HEK293 (cell line): ENCODE results near the gene GNG14.

ENCODE experiments used
- SALL2 ChIP-seq: fragments of 450-650 bp; formaldehyde crosslinking; IDR thresholded peaks from 2 replicates; pipeline ENCODE4 v1.5.0; 2017; ENCODE audit warnings: missing biosample characterization, mild to moderate bottlenecking, missing genetic modification characterization, borderline replicate concordance
- YY1 ChIP-seq: fragments of 450-650 bp; formaldehyde crosslinking; IDR thresholded peaks from 2 replicates; pipeline ENCODE4 v1.5.1; 2018; ENCODE audit warnings: missing biosample characterization, missing genetic modification characterization
- ZNF660 ChIP-seq: fragments of 450-650 bp; IDR thresholded peaks from 2 replicates; pipeline ENCODE4 v1.5.1; 2018; ENCODE audit warnings: missing biosample characterization, mild to moderate bottlenecking, missing genetic modification characterization
- ZSCAN30 ChIP-seq: fragments of 450-650 bp; IDR thresholded peaks from 2 replicates; pipeline ENCODE4 v1.5.1; 2018; ENCODE audit warnings: missing biosample characterization, mild to moderate bottlenecking, missing genetic modification characterization, moderate library complexity
- TF ChIP-seq, protein P1 (sequence below): fragments of 450-650 bp; formaldehyde crosslinking; IDR thresholded peaks from 2 replicates; pipeline ENCODE4 v1.5.1; 2016; ENCODE audit warnings: missing biosample characterization, missing genetic modification characterization, low read depth
- TF ChIP-seq, protein P2 (sequence below): fragments of 450-650 bp; formaldehyde crosslinking; IDR thresholded peaks from 2 replicates; pipeline ENCODE4 v1.5.1; 2016; ENCODE audit warnings: missing biosample characterization, missing genetic modification characterization
- TF ChIP-seq, protein P3 (sequence below): fragments of 450-650 bp; formaldehyde crosslinking; IDR thresholded peaks from 2 replicates; pipeline ENCODE4 v1.5.1; 2016; ENCODE audit warnings: missing biosample characterization, missing genetic modification characterization, low read depth

DNA sequence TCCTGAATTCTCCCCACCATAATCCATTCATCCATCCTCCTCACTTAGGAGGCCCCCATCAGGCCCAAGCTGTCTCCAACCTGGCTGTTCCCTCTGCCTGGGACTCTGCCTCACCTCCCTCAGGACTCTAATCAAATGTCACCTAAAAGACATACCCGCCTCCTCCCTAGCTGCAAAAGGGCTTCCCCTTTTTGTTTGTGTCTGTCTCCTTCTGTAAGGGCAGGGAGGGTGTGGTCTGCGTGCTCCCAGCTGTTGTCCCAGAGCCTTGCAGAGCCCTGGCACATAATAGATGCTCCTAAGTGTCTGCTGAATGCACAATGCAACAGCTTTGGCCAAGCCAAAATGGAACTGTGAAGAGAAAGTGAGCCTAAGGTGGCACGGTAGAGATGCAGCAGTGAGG is 42.3 kb downstream of the GNG14 start:
- TF ChIP-seq, protein P1, sequence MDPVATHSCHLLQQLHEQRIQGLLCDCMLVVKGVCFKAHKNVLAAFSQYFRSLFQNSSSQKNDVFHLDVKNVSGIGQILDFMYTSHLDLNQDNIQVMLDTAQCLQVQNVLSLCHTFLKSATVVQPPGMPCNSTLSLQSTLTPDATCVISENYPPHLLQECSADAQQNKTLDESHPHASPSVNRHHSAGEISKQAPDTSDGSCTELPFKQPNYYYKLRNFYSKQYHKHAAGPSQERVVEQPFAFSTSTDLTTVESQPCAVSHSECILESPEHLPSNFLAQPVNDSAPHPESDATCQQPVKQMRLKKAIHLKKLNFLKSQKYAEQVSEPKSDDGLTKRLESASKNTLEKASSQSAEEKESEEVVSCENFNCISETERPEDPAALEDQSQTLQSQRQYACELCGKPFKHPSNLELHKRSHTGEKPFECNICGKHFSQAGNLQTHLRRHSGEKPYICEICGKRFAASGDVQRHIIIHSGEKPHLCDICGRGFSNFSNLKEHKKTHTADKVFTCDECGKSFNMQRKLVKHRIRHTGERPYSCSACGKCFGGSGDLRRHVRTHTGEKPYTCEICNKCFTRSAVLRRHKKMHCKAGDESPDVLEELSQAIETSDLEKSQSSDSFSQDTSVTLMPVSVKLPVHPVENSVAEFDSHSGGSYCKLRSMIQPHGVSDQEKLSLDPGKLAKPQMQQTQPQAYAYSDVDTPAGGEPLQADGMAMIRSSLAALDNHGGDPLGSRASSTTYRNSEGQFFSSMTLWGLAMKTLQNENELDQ (tag by site-specific recombination), result no peak
- TF ChIP-seq, protein P2, sequence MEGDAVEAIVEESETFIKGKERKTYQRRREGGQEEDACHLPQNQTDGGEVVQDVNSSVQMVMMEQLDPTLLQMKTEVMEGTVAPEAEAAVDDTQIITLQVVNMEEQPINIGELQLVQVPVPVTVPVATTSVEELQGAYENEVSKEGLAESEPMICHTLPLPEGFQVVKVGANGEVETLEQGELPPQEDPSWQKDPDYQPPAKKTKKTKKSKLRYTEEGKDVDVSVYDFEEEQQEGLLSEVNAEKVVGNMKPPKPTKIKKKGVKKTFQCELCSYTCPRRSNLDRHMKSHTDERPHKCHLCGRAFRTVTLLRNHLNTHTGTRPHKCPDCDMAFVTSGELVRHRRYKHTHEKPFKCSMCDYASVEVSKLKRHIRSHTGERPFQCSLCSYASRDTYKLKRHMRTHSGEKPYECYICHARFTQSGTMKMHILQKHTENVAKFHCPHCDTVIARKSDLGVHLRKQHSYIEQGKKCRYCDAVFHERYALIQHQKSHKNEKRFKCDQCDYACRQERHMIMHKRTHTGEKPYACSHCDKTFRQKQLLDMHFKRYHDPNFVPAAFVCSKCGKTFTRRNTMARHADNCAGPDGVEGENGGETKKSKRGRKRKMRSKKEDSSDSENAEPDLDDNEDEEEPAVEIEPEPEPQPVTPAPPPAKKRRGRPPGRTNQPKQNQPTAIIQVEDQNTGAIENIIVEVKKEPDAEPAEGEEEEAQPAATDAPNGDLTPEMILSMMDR, result no peak
- TF ChIP-seq ZNF660 (tag by site-specific recombination), result no peak
- no peak for TF ChIP-seq ZSCAN30 (tag by site-specific recombination)
- TF ChIP-seq, protein P3, sequence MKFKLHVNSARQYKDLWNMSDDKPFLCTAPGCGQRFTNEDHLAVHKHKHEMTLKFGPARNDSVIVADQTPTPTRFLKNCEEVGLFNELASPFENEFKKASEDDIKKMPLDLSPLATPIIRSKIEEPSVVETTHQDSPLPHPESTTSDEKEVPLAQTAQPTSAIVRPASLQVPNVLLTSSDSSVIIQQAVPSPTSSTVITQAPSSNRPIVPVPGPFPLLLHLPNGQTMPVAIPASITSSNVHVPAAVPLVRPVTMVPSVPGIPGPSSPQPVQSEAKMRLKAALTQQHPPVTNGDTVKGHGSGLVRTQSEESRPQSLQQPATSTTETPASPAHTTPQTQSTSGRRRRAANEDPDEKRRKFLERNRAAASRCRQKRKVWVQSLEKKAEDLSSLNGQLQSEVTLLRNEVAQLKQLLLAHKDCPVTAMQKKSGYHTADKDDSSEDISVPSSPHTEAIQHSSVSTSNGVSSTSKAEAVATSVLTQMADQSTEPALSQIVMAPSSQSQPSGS (tag by site-specific recombination), result no peak
- no peak for TF ChIP-seq SALL2 (tag by site-specific recombination)
- no peak for TF ChIP-seq YY1
